GM03348 (cell line): ENCODE measurements around the gene AKAP13.
A peak's percentile ranks its signal among the peaks of the same experiment; 100 is the strongest.
"Not testable (repeated sequence)": the region's sequence is repeated elsewhere in the genome, so short reads cannot be mapped to it uniquely, and the experiment has no call there.

Experiments used
- DNase-seq: peaks from one replicate; pipeline ENCODE4 v3.0.0; 2012; ENCODE audit warnings: low spot score

Gene AKAP13, protein sequence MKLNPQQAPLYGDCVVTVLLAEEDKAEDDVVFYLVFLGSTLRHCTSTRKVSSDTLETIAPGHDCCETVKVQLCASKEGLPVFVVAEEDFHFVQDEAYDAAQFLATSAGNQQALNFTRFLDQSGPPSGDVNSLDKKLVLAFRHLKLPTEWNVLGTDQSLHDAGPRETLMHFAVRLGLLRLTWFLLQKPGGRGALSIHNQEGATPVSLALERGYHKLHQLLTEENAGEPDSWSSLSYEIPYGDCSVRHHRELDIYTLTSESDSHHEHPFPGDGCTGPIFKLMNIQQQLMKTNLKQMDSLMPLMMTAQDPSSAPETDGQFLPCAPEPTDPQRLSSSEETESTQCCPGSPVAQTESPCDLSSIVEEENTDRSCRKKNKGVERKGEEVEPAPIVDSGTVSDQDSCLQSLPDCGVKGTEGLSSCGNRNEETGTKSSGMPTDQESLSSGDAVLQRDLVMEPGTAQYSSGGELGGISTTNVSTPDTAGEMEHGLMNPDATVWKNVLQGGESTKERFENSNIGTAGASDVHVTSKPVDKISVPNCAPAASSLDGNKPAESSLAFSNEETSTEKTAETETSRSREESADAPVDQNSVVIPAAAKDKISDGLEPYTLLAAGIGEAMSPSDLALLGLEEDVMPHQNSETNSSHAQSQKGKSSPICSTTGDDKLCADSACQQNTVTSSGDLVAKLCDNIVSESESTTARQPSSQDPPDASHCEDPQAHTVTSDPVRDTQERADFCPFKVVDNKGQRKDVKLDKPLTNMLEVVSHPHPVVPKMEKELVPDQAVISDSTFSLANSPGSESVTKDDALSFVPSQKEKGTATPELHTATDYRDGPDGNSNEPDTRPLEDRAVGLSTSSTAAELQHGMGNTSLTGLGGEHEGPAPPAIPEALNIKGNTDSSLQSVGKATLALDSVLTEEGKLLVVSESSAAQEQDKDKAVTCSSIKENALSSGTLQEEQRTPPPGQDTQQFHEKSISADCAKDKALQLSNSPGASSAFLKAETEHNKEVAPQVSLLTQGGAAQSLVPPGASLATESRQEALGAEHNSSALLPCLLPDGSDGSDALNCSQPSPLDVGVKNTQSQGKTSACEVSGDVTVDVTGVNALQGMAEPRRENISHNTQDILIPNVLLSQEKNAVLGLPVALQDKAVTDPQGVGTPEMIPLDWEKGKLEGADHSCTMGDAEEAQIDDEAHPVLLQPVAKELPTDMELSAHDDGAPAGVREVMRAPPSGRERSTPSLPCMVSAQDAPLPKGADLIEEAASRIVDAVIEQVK (N-terminal part only)

DNA sequence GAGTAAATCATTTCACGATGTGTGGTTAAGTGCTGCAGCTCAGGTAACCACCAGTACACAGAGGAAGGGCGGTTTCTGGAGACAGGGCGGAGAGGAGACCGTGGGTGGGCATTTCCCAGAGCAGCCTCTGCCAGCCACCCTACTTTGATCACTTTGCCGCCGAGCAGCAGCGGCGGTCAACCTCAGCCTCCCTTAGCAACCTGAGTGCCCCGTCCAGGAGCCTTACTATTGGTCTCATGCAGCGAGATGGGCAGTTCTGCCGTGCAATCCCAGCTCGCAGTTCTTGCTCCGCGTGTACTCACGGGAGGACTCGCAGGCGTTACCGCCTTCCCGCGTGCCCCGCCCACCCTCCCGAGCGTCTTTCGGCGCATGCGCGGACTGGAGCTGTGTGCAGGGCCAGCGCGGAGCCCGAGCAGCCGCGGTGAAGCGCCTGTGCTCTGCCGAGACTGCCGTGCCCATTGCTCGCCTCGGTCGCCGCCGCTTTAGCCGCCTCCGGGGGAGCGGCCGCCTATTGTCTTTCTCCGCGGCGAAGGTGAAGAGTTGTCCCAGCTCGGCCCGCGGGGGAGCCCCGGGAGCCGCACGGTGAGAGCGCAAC, at the start of gene AKAP13:
TSS of gene AKAP13 (plus strand) at position 387 of the 595 bp plus-strand sequence. CDS start 105,118 bp downstream, outside the sequence.
- DNase-seq: peak; percentile 98

DNA sequence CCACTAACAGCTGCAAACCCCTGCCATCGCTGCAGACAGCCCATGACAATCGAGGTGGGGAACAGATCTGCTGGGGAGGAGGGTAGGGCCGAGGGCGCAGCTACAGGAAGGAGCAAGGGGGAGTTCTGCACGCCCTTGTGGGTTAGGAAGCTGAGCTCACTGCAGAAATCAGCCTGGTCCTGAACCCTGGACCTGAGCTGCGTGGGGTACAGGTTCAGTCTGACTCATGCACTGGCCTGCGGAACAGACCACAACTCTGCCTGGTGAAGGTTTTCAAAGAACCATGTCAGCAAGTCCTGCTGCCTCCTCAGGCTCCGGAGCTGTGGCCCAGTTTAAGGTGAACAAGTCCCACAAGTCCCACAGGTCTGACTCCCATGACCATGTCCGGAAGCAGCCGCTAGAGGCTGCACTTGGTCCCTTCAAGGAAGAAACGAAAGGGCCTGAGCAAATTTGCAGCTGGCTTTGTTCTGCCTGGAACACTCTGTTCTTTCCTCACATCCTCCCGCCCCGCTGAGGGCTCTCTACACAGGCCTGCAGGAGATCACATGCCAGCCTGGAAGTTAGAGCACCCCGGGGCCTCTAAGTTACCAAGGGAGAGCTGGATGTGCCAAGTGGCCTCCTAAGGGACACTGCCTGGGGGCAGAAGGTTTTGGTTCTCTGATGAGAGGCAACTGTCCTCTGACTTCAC, 49.4 kb upstream of the AKAP13 start:
- DNase-seq: peak; percentile 84

DNA sequence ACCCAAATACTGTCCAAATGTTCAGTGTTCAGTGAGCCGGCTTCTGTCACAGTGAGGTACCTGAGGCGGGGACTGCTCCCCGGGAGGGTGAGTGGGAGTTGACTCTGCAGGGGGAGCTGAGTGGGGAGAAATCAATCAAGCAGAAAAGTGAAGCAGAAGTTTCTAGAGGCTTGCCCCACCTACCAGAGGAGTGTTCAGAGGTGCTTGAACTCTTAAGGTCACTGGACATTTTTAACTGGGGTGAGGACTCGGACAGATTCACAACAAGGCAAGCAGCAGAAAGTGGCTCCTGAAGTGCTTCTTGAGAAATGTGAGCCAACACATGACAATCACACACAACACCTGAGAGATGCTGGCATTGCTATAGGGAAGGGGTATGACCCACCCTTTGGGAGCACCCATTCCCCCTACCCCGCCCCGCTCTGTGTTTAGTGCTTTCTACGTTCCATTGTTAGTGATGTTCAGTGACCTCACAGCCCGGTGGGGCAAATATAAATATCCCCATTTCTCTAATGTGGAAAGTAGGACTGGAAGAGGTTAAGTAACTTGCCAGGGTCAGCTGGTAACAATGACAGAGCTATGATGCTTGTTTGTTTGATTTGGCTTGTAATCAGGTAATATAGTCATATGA, 48.6 kb upstream of the AKAP13 start:
- DNase-seq: no peak

DNA sequence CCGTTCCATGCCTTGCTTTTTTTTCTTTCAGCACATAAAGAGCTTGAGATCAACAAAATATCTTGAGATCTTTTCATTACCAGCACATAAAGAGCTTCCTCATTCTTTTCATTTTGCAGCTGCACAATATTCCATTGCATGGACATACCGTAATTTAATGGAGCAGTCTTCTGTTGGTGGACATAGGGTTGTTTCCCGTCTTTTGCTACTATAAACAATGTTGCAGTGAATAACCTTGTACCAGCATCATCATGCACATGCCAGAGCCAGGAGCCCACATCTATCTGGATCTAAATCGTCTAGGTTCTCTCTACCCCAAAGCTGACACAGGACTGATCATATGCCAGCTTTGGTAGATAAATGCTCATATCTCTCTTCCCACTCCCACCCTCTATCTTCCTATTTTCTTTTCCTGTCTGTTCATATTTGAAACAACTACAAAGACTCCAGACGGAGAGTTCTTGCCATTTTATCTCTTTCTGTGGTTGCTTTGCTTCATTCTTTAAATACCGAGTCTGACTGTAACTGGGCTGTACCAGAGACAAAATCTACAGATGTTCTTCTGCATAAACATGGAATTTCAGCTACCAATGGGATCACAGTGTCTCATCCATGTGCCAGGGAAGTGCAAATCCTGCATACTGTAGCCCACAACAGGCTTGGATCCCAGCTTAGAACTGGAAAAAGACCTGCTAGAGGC, 47.1 kb upstream of the AKAP13 start:
- DNase-seq: peak; percentile 85

DNA sequence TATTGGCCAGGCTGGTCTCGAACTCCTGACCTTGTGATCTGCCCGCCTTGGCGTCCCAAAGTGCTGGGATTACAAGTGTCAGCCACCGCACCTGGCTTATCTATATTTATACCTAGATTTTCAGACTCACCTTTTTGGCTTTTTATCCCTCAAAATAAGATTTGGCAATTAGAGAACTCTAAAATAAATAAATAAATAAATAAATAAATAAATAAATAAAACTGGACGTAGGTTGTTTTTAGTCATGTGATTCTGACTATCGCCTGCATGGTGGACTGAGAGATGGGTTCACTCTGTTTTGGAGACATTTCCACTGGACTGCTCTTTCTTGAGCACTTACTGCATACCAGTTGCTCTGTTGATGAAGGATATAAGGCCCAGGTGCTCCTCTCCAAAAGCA, 46.2 kb upstream of the AKAP13 start:
- DNase-seq: no peak

DNA sequence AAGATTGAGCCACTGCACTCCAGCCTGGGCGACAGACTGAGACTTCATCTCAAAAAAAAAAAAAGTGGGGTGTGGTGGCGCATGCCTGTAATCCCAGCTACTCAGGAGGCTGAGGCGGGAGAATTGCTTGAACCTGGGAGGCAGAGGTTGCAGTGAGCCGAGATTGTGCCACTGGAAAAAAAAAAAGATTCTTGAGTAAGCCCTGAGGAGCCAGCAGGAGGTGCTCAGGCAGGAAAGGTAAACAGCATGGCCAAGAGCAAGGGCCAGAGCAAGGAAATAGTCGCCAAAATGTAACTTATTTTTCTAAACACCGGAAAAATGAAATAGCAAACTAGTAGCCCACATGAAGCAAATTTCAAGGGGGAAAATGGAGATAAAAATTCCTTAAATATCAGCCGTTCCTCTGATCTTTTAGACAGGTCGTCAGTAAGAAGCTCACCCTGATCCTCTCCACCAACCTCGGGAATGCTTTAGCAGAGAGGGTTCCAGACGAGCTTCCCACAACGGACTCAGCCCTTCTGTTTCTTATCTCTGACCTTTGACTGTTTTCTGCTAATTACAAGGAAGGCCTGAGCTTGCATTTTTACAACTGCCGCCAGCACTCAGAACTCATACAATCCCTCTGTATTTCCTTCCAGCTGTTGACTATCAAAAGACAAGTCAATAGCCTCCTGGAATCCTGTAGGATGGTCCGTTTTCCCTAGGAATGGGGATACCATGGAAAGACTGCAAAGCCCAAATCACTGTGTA, 45.0 kb upstream of the AKAP13 start:
- no peak for DNase-seq

DNA sequence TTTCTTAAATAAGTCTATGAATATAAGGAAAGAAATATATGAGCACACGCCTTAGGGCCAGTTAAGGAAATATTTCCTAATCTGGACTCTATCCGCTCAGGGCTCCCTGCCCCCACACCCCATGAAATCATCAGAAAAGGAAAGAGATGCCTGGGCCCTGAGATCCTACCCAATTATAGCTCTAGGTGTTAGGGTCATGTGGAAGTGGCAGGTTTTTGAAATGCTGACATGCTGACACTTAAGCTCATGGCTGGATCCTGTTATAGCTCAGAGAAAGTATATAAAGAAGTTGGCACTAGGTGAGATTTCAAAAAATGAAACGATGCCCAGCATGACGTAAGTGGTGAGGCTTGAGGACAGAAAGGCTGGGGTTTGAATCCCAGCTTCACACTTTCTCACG, 43.5 kb upstream of the AKAP13 start:
- DNase-seq: no peak

DNA sequence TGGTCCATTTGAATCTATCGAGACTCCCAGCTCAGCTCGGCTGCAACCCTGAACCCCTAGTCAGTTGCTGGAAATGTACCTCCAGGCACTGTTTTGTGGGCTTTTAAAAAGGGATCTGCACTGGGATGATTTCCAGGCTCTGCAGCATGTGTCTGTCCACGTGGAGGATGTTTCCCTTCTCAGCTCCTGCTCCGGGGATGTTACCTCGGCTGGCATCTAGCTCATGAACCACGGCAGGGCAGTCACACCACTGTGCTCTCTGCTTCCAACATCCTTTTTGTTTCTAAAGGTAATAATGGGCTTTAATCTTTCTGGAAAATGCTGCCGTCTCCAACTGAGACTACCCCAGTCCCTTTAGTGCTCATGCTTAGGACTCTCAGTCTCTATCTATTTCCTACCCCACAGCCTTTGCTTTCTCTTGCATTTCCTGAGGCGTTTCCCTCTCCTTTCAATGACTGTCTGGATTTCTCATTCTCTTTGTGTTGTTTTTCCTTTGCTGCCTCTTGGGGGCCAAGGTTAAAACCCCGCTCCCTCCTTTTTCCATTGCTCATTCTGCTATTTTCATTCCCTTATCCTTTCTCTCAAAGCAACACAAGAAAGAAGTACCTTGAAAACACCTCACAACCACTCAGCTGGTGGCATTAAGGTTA, 42.9 kb upstream of the AKAP13 start:
- DNase-seq: no peak

DNA sequence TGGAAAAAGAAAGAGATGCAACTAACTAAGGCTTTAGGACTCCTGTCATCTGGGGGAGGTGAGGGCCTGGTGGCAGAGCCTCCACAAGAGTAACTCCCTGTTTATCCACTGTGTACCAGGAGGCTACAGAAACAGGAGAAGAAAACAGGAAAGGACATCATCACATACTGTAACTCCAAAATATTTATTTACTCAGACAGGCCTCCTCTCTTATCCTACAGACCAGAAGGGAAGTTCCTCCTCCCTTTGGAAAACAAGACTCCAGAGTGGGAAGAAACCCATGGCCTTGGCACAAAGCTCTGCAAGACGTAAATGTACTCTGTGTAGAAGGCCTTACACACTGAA, 40.1 kb upstream of the AKAP13 start:
- DNase-seq: no peak

DNA sequence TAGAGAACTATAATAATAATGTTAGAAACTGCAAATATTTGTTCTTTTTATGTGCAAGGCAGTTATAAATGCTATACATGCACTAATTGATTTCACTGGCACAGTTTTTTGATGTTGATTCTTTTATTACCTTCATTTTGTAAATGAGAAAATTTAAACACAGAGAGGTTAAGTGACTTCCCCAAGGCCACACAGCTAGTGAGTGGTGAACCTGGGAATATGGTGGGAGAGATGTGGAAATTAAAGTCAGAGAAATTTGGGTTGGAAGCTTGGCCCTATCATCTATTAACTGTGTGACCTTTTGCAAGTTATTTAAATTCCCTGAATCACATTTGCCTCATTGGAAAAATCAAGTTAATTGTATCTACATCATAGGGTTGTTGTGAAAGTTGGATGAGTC, 39.6 kb upstream of the AKAP13 start:
- DNase-seq: no peak

DNA sequence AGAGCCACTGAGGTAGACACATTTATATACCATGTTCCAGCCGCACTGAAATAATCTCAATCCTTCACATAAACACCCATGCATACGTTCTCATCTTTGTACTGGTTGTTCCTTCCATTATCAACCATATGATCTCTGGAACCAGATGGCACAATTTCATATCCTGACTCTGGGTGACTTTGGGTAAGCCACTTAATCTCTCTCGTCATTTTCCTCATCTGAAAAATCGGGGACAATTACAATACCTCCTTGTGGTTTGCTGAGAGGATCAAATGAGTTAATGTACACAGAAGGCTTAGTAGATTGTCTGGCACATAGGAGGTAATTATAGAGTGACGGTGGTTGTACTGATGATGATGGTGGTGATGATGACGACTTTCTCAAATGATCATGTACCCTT, 38.2 kb upstream of the AKAP13 start:
- not testable (repeated sequence) for DNase-seq

DNA sequence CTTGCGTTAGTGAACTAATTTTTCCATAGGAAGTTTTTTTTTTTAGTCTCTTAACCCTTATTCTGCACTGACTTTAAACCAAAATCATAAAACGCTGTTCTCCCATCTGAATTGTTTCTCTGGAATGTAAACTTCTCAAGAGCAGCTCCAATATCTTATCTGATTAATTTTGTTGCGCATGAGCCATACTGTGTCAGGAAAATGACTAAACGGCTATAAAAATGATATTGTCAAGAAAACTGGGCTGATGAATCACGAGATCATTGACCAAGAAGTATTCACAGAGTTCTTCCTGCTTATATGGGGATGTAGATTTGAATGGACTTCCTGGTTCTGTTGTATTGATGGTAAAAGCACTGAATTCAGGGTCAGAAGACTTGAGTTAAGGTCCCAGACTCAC, 37.0 kb upstream of the AKAP13 start:
- DNase-seq: peak; percentile 54

DNA sequence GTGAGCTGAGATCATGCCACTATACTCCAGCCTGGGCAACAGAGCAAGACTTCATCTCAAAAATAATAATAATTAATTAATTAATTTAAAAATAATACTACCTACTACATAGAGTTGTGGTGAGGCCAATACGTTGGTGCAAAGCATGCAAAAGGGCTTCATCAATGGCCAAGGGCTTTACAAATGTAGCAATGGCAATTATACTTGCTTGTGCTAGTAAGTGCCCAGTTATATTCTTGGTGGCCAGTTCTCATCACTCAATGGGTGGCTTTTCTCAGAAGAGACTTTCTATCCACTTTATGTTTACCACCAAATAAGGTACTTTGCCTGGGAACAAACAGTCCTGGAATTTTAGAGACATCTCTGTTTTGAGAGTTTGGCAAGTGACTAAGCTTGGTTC, 36.2 kb upstream of the AKAP13 start:
- DNase-seq: not testable (repeated sequence)

DNA sequence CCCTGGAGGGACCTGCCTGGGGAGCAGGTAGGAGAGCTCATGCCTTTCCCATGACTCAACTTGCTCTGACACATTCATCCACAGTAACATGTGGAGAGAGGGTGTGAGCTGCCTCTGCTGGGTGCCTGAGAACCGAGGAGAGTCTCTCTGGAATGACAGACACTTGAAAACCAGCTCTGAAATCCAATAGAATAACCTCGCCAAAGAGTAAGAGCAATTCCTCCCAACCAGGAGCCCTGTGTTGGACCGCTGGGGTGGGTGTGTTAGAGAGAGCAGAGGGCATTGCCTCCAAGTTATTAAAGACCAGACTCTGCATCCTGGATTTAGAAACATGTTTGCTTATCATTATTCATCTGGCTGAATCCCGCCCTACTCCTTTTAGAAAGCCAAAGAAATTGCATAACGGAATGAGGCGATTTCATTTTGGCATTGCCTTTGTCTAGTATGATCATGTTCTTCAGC, 35.7 kb upstream of the AKAP13 start:
- peak; percentile 29 for DNase-seq

DNA sequence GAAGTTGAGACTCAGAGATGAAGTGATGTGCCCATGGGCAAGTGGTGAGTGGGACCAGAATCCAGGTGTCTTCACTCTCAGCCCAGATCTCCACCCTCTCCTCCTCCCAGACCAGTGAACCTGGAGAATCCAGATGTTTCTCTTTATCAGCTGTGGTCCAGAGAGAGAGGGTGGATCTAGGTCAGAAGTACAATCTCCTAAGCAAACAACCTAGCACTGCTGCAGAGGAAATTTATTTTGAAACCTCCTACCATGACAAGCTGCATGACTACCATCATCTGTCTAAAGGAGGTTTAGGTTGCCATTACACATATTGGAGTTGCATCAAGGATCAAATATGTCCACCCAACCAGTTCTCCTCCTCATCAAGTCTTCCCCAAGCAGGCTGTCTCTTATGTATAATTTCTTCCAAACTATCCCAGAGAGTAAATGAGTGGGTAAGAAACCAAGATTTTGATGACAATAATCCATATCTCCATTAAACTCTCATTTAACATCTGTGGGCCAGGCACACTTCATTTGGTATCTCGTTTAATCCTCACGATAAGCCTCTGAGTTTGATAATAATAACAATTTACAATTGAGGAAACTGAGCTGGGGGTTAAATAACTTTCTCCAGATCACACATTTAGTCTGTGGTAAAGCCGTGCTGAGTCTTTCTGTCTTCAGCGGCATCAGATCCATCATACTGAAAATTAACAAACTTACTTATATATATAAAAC, 35.0 kb upstream of the AKAP13 start:
- DNase-seq: not testable (repeated sequence)

DNA sequence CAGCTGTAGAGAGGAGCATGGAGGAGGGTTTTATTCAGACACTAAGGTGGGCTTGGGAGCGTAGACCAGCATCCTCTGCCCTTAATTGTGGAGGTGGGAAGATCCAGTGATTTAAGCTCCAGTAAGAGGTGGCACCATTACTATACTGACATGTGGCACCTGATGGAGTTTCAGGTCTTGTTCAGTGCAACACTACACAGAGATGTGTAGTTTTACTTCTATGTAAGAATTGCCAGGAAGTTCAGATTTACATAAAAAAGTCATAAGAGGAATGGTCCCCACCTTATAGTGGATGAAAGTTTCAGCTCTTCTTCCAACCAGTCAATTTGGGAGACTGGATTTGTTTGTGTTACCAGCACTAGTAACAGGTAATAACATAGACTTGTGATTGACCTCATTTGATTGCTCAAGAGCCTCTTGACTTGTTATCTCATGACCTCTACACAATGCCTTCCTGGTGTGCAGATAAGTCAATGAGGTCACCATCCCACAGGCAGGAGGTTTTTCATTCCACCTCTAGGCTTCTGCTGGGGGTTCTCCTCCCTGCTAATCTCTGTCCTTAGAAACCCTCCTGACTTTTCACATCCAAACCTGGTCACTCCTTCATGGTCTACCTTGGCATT, 33.8 kb upstream of the AKAP13 start:
- not testable (repeated sequence) for DNase-seq

DNA sequence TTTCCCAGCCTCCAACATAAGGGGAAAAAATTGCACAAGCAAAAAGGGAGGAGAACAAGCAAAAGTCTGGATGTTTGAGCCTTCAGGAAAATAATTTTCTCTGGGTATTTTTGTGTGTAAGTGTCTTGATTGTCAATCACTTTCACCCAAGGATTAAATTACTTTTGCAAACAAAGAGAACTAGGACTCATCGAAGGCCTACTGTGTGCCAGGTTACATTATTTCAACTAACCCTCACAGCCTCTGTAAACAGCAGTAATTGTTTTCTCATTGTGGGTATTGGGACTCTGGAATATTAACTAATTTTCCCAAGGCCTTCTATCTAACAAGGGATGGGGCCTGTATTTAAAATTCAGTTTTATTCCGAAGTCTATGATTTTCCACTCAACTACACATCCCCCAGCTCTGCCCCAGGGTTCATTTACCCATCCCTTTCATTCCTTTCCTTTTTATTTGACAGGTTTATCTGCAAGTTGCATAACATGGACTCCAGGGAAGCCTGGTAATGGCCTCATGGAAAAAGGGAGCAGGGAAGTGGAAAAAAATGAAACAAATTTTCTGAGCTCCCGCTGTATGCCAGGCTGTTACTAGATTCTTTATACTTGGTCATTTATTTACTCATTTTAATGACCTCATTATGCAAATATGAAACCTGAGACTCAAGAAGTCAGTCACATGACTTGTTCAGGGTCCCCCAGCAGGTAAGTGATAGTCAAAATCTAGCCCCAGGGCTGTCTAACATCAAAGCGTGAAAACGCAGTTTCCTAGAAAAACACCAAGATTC, 32.9 kb upstream of the AKAP13 start:
- DNase-seq: not testable (repeated sequence)
